Stromal cell of bone marrow (primary cell): ENCODE data around the gene ZNF148.
A peak's percentile ranks its signal among the peaks of the same experiment; 100 is the strongest.

Source experiments
- DNase-seq: peaks from one replicate; pipeline ENCODE4 v3.0.0-alpha.2; 2012; ENCODE audit warnings: low read depth

Gene ZNF148

GRCh38 chr3:125278155-125278554 lies 97.0 kb downstream of the ZNF148 start:
- DNase-seq = no peak

DNA sequence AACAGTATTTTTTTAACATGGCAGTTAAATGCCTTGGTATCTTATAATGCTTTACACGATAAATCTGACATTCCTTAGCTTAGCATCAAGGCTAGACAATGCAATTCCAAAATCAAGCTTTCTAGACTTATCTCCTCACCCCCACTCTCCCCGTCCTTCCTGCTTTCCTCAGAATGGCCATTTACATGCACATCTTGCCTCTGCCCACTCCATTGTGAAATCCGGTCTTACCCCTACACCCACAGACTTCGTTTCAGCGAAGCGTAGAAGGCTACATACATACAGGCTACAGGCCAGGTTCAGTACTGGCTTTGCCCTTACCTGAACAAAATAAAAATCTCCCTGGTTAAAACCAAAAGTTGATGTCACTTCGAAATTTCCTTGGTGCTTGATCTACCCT lies 104.0 kb downstream of the ZNF148 start:
- DNase-seq = no peak

- DNase-seq = no peak
These were observed 107.7 kb downstream of the ZNF148 start for GRCh38 chr3:125267460-125267859.

DNA sequence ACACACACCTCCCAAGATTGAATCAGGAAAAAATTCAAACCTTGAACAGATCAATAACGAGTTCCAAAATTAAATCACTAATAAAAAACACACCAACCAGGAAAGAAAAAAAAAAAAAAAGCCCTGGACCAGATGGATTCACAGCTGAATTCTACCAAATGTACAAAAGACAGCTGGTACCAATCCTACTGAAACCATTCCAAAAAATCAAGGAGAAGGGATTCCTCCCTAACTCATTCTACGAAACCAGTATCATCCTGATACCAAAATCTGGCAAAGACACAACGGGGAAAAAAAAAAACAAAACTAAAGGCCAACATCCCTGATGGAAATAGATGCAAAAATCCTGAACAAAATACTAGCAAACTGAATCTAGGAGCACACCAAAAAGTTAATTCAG lies 108.2 kb downstream of the ZNF148 start:
- no peak for DNase-seq

GRCh38 chr3:125262161-125262560 lies 113.0 kb downstream of the ZNF148 start:
- no peak for DNase-seq

GRCh38 chr3:125261031-125261430 lies 114.1 kb downstream of the ZNF148 start:
- DNase-seq = no peak

DNA sequence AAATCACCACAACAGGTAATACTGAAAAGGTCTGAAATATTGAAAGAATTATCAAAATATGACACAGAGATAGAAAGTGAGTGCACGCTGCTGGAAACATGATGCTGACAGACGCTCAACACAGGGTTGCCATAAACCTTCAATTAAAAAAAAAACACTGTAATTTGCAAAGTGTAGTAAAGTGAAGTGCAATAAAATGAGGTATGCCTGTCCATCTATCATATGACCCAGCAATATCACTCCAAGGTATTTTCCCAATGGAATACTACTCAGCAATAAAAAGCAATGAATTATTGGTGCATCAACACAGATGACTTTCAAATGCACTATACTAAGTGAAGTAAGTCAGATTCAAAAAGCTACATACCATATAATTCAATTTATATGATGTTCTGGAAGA lies 115.0 kb downstream of the ZNF148 start:
- no peak for DNase-seq

DNA sequence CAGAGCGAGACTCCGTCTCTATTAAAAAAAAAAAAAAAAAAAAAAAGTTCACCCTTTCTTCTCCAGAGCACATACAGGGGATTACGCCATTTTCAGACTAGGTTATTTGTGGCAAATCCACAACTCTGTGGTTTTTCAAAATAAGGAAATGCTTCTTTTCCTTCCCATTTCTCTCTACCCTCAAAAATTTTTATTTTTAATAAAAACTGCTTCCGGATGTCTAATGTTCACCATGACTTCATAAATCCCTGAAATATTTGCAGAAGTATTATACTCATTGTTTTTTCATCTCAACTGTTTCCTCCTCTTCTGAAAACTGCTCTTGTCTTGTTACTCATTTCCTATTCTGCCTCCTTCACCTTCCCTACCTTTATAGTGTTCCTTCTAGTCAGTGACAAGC lies 117.6 kb downstream of the ZNF148 start:
- no peak for DNase-seq

DNA sequence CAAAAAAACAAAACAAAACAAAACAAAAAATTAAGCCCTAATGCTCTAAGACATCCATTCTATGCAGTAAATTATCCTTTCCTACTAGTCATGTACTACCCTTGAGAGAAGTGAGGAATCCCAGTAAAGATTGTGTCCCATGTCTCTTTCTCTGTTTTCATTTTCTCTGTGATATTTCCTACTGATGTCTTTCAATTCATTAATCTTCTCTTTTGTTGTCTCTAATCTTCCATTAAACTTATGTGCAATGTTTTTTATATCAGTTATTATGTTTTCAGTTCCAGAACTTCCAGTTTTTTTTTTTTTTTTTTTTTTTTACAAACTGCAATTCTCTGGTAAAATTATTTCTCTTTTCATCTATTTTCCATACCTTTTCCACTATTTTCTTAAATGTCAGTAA lies 118.5 kb downstream of the ZNF148 start:
- DNase-seq = no peak

DNA sequence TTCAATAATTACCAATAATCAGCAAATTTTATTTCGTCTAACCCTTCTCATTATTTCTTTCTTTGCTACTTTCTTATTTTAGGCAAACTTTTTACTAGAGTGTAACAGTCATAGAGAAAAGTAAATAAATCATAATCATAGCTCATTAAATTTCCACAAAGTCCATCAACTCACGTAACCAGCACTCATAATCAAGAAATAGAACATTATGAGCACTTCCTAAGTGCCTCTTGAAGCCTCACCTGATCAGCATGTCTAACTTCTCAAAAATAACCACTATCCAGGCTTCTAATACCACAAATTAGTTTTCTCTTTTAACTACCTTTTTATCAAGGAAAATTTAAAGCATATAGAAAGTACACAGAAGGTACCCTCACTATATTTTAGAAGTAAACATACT lies 124.2 kb downstream of the ZNF148 start:
- no peak for DNase-seq

GRCh38 chr3:125246237-125246636 lies 128.9 kb downstream of the ZNF148 start:
- no peak for DNase-seq

DNA sequence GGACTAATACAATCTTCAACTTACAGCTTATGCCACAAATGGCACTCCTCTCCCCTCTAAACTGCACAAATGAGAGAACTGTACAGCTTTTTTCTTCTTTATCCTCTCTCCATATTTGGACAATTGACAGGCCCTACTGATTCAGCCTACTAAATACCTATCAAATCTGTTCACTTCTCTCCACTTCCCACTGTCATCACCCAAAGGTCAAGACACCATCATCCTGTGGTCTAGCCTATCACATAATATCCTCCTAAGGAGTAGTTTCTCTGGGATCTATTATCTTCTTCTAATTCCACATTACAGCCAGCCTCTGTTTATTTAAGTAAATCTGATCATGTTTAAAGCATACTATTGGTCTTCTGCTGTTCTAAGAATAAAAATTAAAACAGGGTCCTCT lies 129.6 kb downstream of the ZNF148 start:
- DNase-seq = no peak

DNA sequence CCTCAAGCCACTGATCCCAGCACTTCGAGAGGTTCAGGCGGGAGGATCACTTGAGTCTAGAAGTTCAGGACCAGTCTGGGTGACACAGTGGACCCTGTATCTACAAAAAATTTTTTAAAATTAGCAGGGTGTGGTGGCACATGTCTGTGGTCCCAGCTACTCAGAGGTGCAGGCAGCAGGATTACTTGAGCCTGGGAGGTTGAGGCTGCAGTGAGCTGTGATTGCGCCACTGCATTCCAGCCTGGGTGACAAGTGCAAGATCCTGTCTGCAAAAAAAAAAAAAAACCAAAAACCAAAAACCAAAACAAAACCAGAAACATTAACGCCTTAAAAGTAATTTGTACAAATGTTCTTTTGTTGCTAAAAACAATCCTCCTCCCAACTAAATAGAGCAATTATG lies 134.6 kb downstream of the ZNF148 start:
- DNase-seq = no peak

DNA sequence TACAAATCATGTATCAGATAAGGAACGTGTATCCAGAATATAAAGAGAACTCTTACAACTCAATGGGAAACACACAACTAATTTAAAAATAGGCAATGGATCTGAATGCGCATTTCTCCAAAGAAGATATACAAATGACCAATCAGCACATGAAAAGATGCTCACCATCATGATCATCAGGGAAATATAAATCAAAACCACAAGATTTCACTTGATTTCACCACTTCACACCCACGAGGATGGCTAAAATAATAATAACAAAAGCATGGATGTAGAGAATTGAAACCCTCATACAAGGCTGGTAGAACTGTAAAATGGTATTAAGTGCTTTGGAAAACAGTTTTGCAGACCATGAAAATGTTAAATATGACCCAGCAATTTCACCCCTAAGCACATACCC lies 135.9 kb downstream of the ZNF148 start:
- DNase-seq = no peak

DNA sequence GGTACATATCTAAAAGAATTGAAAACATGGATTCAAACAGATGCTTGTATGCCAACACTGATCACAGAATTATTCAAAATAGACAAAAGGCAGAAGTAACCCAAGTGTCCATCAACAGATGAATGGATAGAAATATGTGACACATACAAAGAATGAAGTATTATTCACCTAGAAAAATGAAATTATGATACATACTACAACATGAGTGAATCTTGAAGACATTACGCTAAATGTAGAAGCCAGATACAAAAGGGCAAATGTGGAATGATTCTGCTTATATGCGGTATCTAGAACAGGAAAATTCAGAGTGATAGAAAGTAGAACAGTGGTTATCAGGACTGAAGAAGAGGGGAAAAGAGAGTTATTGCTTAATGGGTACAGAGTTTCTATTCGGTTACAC lies 136.4 kb downstream of the ZNF148 start:
- no peak for DNase-seq

GRCh38 chr3:125236331-125236903 lies 138.7 kb downstream of the ZNF148 start:
- DNase-seq = no peak

- no peak for DNase-seq
These were observed 140.3 kb downstream of the ZNF148 start for GRCh38 chr3:125234831-125235230.

GRCh38 chr3:125232401-125232800 lies 142.7 kb downstream of the ZNF148 start:
- DNase-seq = no peak

DNA sequence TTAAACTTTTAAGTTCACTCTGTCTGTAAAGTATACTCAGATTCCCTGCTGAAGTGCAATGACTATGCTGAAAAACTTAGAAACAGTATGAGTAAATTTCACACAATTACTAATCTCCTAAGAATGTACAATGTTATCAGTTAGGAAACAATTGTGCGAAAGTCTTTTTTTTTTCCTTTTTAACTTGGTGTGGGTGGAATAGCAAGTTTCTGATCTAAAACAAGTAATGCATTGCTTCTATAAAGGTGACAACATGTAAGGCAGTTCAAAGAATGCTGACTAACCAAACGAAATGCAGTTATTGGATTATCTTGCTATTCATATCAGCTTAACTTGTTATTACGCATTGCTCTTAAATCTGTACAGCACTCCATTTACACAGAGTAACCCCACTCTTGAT lies 143.2 kb downstream of the ZNF148 start:
- DNase-seq = peak; percentile 43

DNA sequence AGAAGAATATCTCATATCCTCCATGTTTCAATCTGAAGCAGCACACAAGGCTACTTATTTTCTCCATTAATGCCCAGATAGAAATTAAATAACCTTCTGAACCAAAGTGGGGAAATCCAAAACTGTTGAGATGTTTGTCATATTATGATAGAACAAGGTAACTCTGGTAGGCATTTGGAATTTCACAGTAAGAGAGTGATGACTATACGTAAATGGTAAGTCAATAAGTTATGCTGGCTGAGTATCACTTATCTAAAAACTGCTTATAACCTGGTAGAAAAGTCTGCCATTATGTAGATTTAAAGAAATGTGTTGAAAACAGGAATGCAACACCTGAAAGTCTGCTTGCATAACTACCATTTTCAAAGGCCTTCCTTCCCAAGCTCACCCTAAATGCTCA lies 145.4 kb downstream of the ZNF148 start:
- no peak for DNase-seq

DNA sequence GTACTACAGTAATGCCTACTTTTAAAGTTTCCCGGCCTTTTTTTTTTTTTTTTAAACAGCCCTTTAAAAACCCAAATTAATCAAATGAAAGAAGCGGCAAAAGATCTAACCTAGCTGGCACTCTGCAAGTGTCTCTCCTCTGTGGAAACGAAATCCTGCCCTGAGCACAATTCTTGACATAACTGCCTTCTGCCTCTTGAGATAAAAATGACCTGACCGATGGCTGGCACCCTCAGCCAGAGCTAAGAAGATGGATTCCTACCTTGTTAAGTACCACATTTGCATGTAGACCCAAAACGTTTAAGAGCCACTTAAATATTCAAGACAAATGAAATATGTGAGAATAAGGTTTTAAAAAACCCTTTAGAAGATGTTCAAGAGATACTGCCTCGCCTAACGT lies 146.0 kb downstream of the ZNF148 start:
- DNase-seq = no peak

GRCh38 chr3:125221831-125222230 lies 153.3 kb downstream of the ZNF148 start:
- DNase-seq = no peak

DNA sequence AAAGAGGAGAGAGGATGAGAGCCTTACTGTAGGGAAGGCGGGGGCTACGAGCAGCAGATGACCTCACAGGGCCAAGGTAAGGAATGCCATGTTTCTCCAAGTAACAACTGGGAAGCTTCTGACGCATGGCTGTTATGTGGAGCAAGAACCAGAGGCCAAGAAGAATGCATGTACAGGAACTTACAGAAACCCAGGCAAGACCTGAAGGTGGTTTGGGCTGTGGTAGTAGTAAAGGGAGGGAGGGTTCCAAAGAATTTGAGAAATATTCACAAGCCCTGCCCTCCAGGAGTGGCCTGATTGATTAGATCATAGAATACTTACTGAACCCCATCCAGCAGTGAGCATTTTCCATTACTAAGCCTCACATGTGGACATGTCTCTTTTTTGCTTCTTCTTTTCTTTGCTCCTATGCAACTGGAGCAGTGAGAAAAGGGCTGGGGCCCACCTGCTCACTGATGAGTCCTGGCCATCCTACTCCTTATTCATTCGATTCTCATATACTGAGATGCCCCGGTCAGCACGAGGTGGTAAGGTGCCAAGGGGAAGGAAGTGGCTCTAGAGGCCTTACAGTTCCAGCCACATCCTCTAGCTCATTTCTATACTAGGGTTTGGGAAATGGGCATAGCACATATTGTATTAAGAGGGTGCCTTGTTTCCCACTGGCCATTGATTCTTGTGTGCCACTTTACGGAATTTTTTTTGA lies 154.2 kb downstream of the ZNF148 start:
- no peak for DNase-seq

DNA sequence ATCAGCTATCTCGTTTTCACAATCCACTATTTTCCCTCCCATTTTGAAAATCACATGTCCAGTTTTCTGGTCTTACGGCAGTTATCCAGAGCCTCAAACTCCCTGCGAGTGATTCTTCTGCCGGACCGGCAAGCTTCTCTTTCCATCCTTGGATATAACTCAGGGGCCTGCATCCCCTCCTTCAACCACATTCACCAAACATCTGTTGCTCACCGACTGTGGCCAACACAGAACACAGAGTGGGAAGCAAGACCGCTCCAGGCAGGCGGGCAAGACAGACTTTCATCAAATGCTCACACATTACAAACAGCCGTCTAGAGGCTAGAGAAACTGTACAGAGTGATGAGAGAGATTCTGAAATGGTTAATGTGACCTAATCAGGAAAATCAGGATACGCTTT lies 154.9 kb downstream of the ZNF148 start:
- DNase-seq = no peak
